Liver (tissue), 9 donors: ENCODE measurements around the gene ABTB2. TPM values are rescaled to one million over a fixed set of nuclear protein-coding genes. Genes with fewer than 3 reads are reported as not detected.

Experiments used
- DNase-seq: peaks from one replicate; pipeline ENCODE4 v3.0.0-alpha.2; 2017; ENCODE audit warnings: low spot score
- H3K27ac ChIP-seq, 2 donors: one replicate each; pipeline ENCODE4 v1.7.0; 2013; ENCODE audit warnings: inconsistent platforms in 2 of 2, low read length in 2 of 2, control low read depth in 1 of 2, low read depth in 1 of 2, mild to moderate bottlenecking in 1 of 2
- H3K27me3 ChIP-seq, 4 donors: one replicate each; pipeline versions ENCODE4 v1.6.1 to v1.7.0; 2013; ENCODE audit warnings: low read length in 3 of 4, inconsistent platforms in 1 of 4, mild to moderate bottlenecking in 1 of 4, moderate library complexity in 1 of 4; ENCODE audit not compliant: control insufficient read depth in 4 of 4, insufficient read depth in 4 of 4
- H3K36me3 ChIP-seq, 4 donors: one replicate each; pipeline versions ENCODE4 v1.6.1 to v1.7.0; 2013; ENCODE audit warnings: low read length in 3 of 4, mild to moderate bottlenecking in 3 of 4, low read depth in 1 of 4, moderate library complexity in 1 of 4; ENCODE audit not compliant: control insufficient read depth in 4 of 4, insufficient read depth in 3 of 4
- H3K4me1 ChIP-seq, 4 donors: one replicate each; pipeline versions ENCODE4 v1.6.1 to v1.7.0; 2013; ENCODE audit warnings: low read length in 3 of 4, mild to moderate bottlenecking in 3 of 4, moderate library complexity in 1 of 4; ENCODE audit not compliant: control insufficient read depth in 4 of 4, insufficient read depth in 4 of 4
- H3K4me3 ChIP-seq, 3 donors: one replicate each; pipeline versions ENCODE4 v1.6.1 to v1.7.0; 2013; ENCODE audit warnings: low read length in 3 of 3, control low read depth in 1 of 3, low read depth in 1 of 3, mild to moderate bottlenecking in 1 of 3
- H3K9ac ChIP-seq, 2 donors: one replicate each; pipeline ENCODE4 v1.7.0; 2013; ENCODE audit warnings: low read length in 2 of 2, mild to moderate bottlenecking in 2 of 2, moderate library complexity in 2 of 2, control low read depth in 1 of 2, low read depth in 1 of 2
- H3K9me3 ChIP-seq, 4 donors: one replicate each; pipeline versions ENCODE4 v1.6.1 to v1.7.0; 2013; ENCODE audit warnings: low read length in 3 of 4; ENCODE audit not compliant: control insufficient read depth in 4 of 4
- ATF3 ChIP-seq: IDR thresholded peaks from 2 replicates; pipeline ENCODE4 v1.6.1; 2016; ENCODE audit warnings: antibody characterized with exemption
- EGR1 ChIP-seq, 2 donors: IDR thresholded peaks; 2 replicates each; pipeline ENCODE4 v1.6.1; 2016 to 2018; ENCODE audit warnings: antibody characterized with exemption in 2 of 2, low read depth in 2 of 2
- FOXA1 ChIP-seq: IDR thresholded peaks from 2 replicates; pipeline ENCODE4 v1.6.1; 2016; ENCODE audit warnings: antibody characterized with exemption
- FOXA2 ChIP-seq: IDR thresholded peaks from 2 replicates; pipeline ENCODE4 v1.6.1; 2016; ENCODE audit warnings: antibody characterized with exemption
- HNF4A ChIP-seq, 2 donors: conservative IDR thresholded peaks; 2 replicates each; pipeline ENCODE4 v1.6.1; 2016; ENCODE audit warnings: antibody characterized with exemption in 2 of 2, mild to moderate bottlenecking in 2 of 2
- HNF4G ChIP-seq: IDR thresholded peaks from 2 replicates; pipeline ENCODE4 v1.6.1; 2016; ENCODE audit warnings: antibody characterized with exemption
- JUND ChIP-seq, 2 donors: IDR thresholded peaks; 2 replicates each; pipeline ENCODE4 v1.6.1; 2016; ENCODE audit warnings: antibody characterized with exemption in 2 of 2
- NR2F2 ChIP-seq: IDR thresholded peaks from 2 replicates; pipeline ENCODE4 v1.6.1; 2016; ENCODE audit warnings: antibody characterized with exemption
- RAD21 ChIP-seq, 2 donors: IDR thresholded peaks; 2 replicates each; pipeline ENCODE4 v1.6.1; 2016; ENCODE audit warnings: antibody characterized with exemption in 2 of 2, mild to moderate bottlenecking in 2 of 2
- SP1 ChIP-seq: IDR thresholded peaks from 2 replicates; pipeline ENCODE4 v1.6.1; 2018; ENCODE audit warnings: antibody characterized with exemption, mild to moderate bottlenecking
- YY1 ChIP-seq: IDR thresholded peaks from 2 replicates; pipeline ENCODE4 v1.6.1; 2016; ENCODE audit warnings: antibody characterized with exemption, mild to moderate bottlenecking
- ZBTB33 ChIP-seq: IDR thresholded peaks from 2 replicates; pipeline ENCODE4 v1.6.1; 2016; ENCODE audit warnings: antibody characterized with exemption
- WGBS: extraction: QIAGEN DNeasy Blood & Tissue Kit; methylation state at CpG from one replicate; pipeline ENCODE4 v1.1.7; 2013; 5-methylcytosine and 5-hydroxymethylcytosine counted together
- polyA plus RNA-seq, 2 donors: library from polyadenylated mRNA; stranded (reverse) in 1 of 2; unstranded in 1 of 2; fragments of 200-250 nt in 1 of 2; fragments of >200 nt in 1 of 2; fragmentation: Nextera tagmentation in 1 of 2; extraction: Ambion mirVana in 1 of 2; gene quantifications; one replicate each; pipeline versions ENCODE4 v1.2.1 to v1.2.3, GENCODE V29; 2013 to 2015
- total RNA-seq, 2 donors: library from RNA; depleted of rRNA; stranded (reverse); fragments of >200 nt; gene quantifications; one replicate each; pipeline ENCODE4 v1.2.3, GENCODE V29; 2014
- TF ChIP-seq, protein P1 (sequence below): fragments of 150-350 bp; IDR thresholded peaks from 2 replicates; pipeline ENCODE4 v1.5.1; 2017; ENCODE audit warnings: improper control_type of control experiment, low read depth, low read length; ENCODE audit not compliant: missing input control
- TF ChIP-seq, protein P2 (sequence below): IDR thresholded peaks from 2 replicates; pipeline ENCODE4 v1.6.1; 2016; ENCODE audit warnings: antibody characterized with exemption
- donor health status: healthy.
- donor health status: healthy.
- donor health status: healthy.
- donor health status: healthy.
- donor health status: healthy.

The ABTB2 gene
- total and polyA plus RNA-seq, 4 donors: 2.4 to 8.9 (median 6.1) TPM

DNA sequence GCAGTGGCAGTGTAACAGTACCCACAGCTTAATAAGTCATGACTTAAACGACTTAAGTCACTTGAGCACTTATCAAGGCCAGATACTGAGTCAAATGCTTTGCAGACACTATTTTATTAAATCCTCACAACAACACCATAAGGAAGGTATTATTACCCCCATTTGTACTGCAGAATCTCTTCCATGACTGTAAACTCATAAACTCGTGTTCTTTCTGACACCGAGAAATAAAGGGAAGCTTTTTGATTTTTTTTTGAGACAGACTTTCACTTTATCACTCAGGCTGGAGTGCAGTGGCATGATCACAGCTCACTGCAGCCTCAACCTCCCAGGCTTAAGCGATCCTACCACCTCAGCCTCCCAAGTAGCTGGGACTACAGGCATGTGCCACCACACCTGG is 103.8 kb downstream of the ABTB2 start:
- no peak overlapping the region for H3K4me3 ChIP-seq
- H3K9me3 ChIP-seq: no peaks in the 10 kb centered on the region
- H3K27ac ChIP-seq: no peak overlapping the region
- TF ChIP-seq HNF4A (conservative IDR thresholded peaks at IDR 0.05) (no peak), ZBTB33 (no peak), JUND (IDR thresholded peaks at IDR 0.05) (no peak), FOXA2 (no peak), SP1 (no peak), HNF4G (no peak)
- WGBS: 83% methylated on average over 4 of the region's 4 CpGs
- DNase-seq: no peak
- no peaks in the 10 kb centered on the region for H3K27me3 ChIP-seq
- H3K4me1 ChIP-seq: peaks cover 2 to 10% (median 4%) of the 10 kb centered on the region in 4 donors
- H3K36me3 ChIP-seq: no peaks in the 10 kb centered on the region
- H3K9ac ChIP-seq: no peak overlapping the region

DNA sequence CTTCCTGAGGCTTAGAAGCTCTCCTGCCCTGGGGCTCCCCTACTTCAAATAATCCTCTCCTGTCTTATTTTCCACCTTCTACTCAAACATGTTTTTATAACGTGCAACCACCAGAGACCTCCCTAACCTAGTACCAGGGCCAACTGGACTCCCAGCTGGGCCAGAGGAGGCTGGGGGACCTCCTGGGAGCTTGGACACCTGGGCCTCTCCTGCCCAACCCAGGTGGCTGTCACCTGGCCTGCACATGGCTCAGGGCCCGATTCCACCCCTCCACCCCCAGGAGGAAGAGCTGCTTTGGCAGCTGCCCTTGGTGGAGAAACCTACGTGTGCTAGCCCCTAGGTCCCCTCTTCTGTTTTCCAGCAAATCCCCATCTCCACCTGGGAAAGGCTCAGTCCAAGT is 105.2 kb downstream of the ABTB2 start:
- DNase-seq: no peak
- H3K27me3 ChIP-seq: no peaks in the 10 kb centered on the region
- no peaks in the 10 kb centered on the region for H3K9me3 ChIP-seq
- 88% methylated on average over 3 of the region's 3 CpGs for WGBS
- peaks cover 2 to 10% (median 6%) of the 10 kb centered on the region in 4 donors for H3K4me1 ChIP-seq
- TF ChIP-seq ATF3 (no peak), FOXA2 (no peak), ZBTB33 (no peak), NR2F2 (no peak), EGR1 (IDR thresholded peaks at IDR 0.05; ENCODE audit: low read depth in 2 of 2) (no peak), FOXA1 (no peak), SP1 (no peak), RAD21 (IDR thresholded peaks at IDR 0.05) (no peak), YY1 (no peak), HNF4A (conservative IDR thresholded peaks at IDR 0.05) (no peak), JUND (IDR thresholded peaks at IDR 0.05) (no peak)
- TF ChIP-seq, protein P1, sequence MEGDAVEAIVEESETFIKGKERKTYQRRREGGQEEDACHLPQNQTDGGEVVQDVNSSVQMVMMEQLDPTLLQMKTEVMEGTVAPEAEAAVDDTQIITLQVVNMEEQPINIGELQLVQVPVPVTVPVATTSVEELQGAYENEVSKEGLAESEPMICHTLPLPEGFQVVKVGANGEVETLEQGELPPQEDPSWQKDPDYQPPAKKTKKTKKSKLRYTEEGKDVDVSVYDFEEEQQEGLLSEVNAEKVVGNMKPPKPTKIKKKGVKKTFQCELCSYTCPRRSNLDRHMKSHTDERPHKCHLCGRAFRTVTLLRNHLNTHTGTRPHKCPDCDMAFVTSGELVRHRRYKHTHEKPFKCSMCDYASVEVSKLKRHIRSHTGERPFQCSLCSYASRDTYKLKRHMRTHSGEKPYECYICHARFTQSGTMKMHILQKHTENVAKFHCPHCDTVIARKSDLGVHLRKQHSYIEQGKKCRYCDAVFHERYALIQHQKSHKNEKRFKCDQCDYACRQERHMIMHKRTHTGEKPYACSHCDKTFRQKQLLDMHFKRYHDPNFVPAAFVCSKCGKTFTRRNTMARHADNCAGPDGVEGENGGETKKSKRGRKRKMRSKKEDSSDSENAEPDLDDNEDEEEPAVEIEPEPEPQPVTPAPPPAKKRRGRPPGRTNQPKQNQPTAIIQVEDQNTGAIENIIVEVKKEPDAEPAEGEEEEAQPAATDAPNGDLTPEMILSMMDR: no peak
- TF ChIP-seq, protein P2, sequence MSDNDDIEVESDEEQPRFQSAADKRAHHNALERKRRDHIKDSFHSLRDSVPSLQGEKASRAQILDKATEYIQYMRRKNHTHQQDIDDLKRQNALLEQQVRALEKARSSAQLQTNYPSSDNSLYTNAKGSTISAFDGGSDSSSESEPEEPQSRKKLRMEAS: no peak
- no peaks in the 10 kb centered on the region for H3K36me3 ChIP-seq
- H3K4me3 ChIP-seq: no peak overlapping the region
- H3K27ac ChIP-seq: no peak overlapping the region
- no peak overlapping the region for H3K9ac ChIP-seq
